Bronchial epithelial cell (primary cell): Measurements from ENCODE around the gene ATP8A1. TPM values are rescaled to one million over a fixed set of nuclear protein-coding genes. Genes with fewer than 3 reads are reported as not detected.

ENCODE experiments used
- DNase-seq: peaks from one replicate; pipeline ENCODE4 v3.0.0-alpha.2; 2010; ENCODE audit warnings: low read depth
- FAIRE-seq: peaks from 2 replicates; lab custom pipeline; 2011; peaks lifted over from hg19 to GRCh38; lab: Jason Lieb, UNC
- H3K27me3 ChIP-seq: 2 replicates; pipeline ENCODE4 v1.5.1; 2011; ENCODE audit warnings: low read length; ENCODE audit not compliant: control insufficient read depth, insufficient read depth
- H3K36me3 ChIP-seq: 2 replicates; pipeline ENCODE4 v1.5.1; 2011; ENCODE audit warnings: low read length; ENCODE audit not compliant: control insufficient read depth, insufficient read depth
- H3K4me3 ChIP-seq: 2 replicates; pipeline ENCODE4 v1.5.1; 2011; ENCODE audit warnings: mild to moderate bottlenecking, low read depth, low read length, control low read depth
- CTCF ChIP-seq: IDR thresholded peaks from 2 replicates; pipeline ENCODE4 v1.5.1; 2011; ENCODE audit warnings: mild to moderate bottlenecking, moderate library complexity, low read length, control low read depth, inconsistent platforms; ENCODE audit not compliant: insufficient read depth, severe bottlenecking
- total RNA-seq: library from RNA; depleted of rRNA; stranded (reverse); fragments of >200 nt; gene quantifications from 2 replicates; pipeline ENCODE4 v1.2.1, GENCODE V29; 2014

The ATP8A1 gene
- total RNA-seq, 1 donor from 2014 or later = 2.1 TPM

- no peak for FAIRE-seq
- TF ChIP-seq CTCF = no peak
- Histone ChIP-seq H3K36me3 (no peaks in the 10 kb centered on the region), H3K27me3 (no peaks in the 10 kb centered on the region), H3K4me3 (no peak overlapping the region)
- no peak for DNase-seq
Observed at GRCh38 chr4:42510225-42510624, 146.7 kb downstream of the ATP8A1 start.

- TF ChIP-seq CTCF = no peak
- H3K36me3 ChIP-seq = no peaks in the 10 kb centered on the region
- H3K27me3 ChIP-seq = no peaks in the 10 kb centered on the region
- no peak for DNase-seq
- no peak overlapping the region for H3K4me3 ChIP-seq
- no peak for FAIRE-seq
Observed at GRCh38 chr4:42501624-42502401, 155.1 kb downstream of the ATP8A1 start.

DNA sequence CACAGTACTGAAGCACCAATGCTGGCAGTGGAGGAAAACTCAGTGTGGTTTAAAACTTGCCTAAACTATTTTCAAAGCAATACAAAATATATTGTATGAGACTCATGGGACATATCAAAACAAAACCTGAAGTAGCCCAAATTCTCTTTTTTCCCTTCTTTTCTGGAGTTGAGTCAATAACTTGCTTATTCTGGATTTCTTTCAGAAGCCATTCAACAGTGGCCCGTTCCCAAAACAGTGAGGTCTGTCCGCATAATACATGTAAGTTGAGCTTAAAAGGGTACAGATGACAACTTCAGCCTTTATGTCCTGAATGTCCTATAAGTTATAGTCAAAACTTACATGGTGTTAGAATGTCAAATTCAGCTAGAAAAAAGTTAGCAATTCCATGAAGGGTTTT lies 158.9 kb downstream of the ATP8A1 start:
- DNase-seq (no peak), FAIRE-seq (no peak)
- Histone ChIP-seq H3K4me3 (no peak overlapping the region), H3K27me3 (no peaks in the 10 kb centered on the region), H3K36me3 (no peaks in the 10 kb centered on the region)
- TF ChIP-seq CTCF = no peak

DNA sequence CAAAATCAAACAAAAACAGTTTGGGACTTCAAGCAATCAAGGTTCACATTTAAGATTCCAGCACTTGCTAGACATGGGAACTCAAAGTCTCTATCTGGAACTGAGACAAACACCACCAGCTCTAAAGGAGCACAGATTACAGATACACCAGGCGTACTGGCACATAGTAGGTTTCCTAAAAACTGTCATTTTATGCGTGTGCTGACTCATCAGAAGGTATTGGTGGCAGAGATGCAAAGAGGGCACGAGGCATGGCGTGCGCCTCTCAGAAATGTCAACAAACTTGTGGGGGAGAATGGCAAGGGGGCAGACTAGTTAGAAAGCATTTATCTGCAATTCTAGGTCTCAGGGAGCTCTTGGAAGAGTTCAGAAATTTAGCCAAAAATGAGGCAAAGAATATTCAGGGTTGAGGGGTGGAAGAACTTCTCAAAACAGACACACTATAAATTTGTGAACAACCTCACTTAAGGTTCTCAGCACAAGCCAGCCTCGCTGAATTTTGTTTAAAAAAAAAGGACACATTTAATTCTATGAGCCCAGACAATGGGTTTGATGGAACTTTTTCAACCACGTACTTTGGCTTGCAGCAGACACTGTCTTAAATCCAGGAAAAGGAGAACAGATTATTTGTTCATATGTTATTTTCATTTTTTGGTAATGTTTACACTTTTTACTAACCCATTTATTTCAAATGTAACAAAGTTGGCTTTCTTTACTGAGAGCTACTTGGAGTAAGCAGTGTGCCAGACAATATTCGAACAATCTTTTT lies 159.6 kb downstream of the ATP8A1 start:
- FAIRE-seq = no peak
- TF ChIP-seq CTCF = no peak

GRCh38 chr4:42492962-42493361 lies 163.9 kb downstream of the ATP8A1 start:
- Histone ChIP-seq H3K4me3 (no peak overlapping the region), H3K27me3 (no peaks in the 10 kb centered on the region), H3K36me3 (no peaks in the 10 kb centered on the region)
- no peak for TF ChIP-seq CTCF
- DNase-seq (no peak), FAIRE-seq (no peak)

More for the DNA sequence above, 159.6 kb downstream of the ATP8A1 start:
- no peaks in the 10 kb centered on the region for H3K27me3 ChIP-seq
- no peak overlapping the region for H3K4me3 ChIP-seq
- no peaks in the 10 kb centered on the region for H3K36me3 ChIP-seq
- DNase-seq = no peak
